Measurements from ENCODE around the gene GADL1. TPM values are rescaled to one million over a fixed set of nuclear protein-coding genes. Genes with fewer than 3 reads are reported as not detected.

Gene GADL1
- total RNA-seq, 1 donor, result 0.18 TPM

- DNase-seq (ENCODE audit: low read depth), result no peak
- no peak overlapping the region for H3K4me3 ChIP-seq (ENCODE audit: low read depth, low read length)
- TF ChIP-seq, protein P1, sequence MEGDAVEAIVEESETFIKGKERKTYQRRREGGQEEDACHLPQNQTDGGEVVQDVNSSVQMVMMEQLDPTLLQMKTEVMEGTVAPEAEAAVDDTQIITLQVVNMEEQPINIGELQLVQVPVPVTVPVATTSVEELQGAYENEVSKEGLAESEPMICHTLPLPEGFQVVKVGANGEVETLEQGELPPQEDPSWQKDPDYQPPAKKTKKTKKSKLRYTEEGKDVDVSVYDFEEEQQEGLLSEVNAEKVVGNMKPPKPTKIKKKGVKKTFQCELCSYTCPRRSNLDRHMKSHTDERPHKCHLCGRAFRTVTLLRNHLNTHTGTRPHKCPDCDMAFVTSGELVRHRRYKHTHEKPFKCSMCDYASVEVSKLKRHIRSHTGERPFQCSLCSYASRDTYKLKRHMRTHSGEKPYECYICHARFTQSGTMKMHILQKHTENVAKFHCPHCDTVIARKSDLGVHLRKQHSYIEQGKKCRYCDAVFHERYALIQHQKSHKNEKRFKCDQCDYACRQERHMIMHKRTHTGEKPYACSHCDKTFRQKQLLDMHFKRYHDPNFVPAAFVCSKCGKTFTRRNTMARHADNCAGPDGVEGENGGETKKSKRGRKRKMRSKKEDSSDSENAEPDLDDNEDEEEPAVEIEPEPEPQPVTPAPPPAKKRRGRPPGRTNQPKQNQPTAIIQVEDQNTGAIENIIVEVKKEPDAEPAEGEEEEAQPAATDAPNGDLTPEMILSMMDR (IDR thresholded peaks at IDR 0.05; ENCODE audit: insufficient read depth, low read length), result no peak
Measured at GRCh38 chr3:30742796-30743619, 151.5 kb downstream of the GADL1 start.

- TF ChIP-seq, protein P1 (IDR thresholded peaks at IDR 0.05; ENCODE audit: insufficient read depth, low read length), result no peak
- DNase-seq (ENCODE audit: low read depth), result no peak
- H3K4me3 ChIP-seq (ENCODE audit: low read depth, low read length), result no peak overlapping the region
Measured at GRCh38 chr3:30741889-30742288, 152.6 kb downstream of the GADL1 start.

DNA sequence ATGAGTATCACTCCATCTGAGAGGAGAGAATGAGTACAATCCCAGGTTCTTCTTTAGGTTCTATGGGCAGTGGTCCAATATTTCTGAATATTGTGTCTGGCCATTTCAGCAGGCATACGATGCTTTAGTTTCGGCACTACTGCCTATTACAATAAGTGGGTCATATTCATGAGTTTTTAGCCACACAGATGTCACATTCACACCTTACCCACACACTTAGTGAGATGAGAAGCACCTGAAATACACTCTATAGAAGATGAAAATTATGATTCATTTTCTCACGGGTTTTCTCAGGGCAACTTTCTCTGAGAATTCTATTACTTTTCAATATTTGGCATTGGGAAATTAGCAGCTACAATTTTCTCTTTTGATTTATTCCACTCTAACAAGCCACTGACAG is 155.9 kb downstream of the GADL1 start:
- no peak overlapping the region for H3K4me3 ChIP-seq (ENCODE audit: low read depth, low read length)
- TF ChIP-seq, protein P1 (IDR thresholded peaks at IDR 0.05; ENCODE audit: insufficient read depth, low read length), result no peak
- no peak for DNase-seq (ENCODE audit: low read depth)

DNA sequence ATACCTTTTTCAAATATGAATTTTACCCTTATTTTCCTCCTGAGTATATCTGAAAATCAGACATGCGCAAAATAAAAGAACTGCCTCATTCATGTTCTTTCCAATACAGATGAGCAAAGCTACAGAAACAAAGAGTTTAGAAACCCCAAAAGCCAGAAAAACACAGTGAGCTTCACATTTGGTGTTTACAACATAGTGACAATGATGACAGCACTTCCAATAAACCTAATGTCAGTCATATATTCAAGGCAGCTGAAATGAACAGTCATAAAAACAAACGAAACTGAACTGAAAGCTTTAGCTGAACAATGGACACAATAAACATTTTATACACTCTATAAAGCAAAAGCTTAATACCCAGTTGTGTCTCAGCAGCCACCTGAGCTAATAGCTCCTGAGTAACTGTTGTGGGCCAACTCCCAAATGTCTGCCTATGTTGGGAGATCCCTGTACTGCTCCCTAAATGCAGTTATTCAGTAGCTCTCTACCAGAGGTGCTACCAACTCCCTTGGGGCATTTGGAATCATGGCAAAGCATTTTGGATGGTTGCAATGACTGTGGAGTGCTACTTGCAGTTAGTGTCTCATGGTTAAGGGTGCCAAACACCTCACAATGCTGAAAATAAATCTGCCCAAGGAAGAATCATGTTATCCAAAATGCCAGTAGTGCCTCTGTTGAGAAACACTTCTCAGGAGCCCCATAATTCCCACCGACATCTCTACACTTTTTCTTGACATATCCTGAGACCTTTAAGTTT is 156.5 kb downstream of the GADL1 start:
- DNase-seq (ENCODE audit: low read depth), result no peak
- no peak overlapping the region for H3K4me3 ChIP-seq (ENCODE audit: low read depth, low read length)
- TF ChIP-seq, protein P1 (IDR thresholded peaks at IDR 0.05; ENCODE audit: insufficient read depth, low read length), result no peak

DNA sequence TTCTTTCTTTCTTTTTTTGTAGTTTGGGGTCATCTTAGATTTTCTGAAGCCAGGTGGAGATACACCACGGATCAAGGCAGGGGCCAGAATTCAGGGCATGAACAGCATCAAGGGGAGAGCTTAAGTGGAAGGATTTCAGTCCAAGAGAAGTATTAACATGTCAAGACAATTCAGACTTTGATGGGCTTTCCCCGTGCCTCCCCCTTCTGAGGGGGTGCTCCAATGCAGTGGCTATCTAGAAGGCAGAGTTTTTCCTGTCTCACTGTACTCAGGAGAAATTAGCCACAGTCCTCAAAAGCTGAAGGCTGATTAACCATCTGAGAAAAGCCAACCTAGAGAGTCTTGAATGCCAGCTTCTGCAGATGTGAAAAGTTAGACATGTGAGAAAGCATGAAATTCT is 160.8 kb downstream of the GADL1 start:
- TF ChIP-seq, protein P1 (IDR thresholded peaks at IDR 0.05; ENCODE audit: insufficient read depth, low read length), result no peak
- no peak overlapping the region for H3K4me3 ChIP-seq (ENCODE audit: low read depth, low read length)
- DNase-seq (ENCODE audit: low read depth), result no peak

DNA sequence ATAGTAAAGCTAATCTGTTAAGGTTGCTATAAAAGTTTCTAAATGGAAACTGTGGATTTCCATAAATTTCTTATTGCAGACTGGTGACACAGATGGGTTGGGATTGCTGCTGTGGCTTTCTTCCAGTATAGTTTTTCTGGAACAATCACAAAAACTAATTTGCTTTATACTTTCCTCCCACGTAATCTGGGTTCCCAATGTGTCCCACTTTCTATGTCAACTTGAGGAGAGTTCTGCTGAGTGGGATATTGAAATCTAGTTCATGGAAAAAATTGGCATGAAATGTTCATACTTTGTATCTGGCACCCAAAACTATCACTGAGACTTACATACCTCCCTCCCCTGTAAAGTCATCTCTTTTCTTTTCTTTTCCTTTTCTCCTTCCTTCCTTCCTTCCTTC is 161.3 kb downstream of the GADL1 start:
- no peak overlapping the region for H3K4me3 ChIP-seq (ENCODE audit: low read depth, low read length)
- DNase-seq (ENCODE audit: low read depth), result no peak
- TF ChIP-seq, protein P1 (IDR thresholded peaks at IDR 0.05; ENCODE audit: insufficient read depth, low read length), result no peak
